GM12878 (cell line): Measurements from ENCODE around the gene LMAN2L. TPM values are rescaled to one million over a fixed set of nuclear protein-coding genes. Genes with fewer than 3 reads are reported as not detected.

Experiments used
- ATAC-seq: fragments of 200-7000 bp; cut with Tn5 transposase; 3 replicates; pipeline ENCODE4 v1.9.1; 2020; ENCODE audit warnings: mild to moderate bottlenecking, moderate library complexity
- BruUV-seq: library from RNA; stranded (reverse); fragments of 400-500 nt; replicated peaks from 2 replicates; lab custom pipeline; 2021; lab: Mats Ljungman, UMichigan
- CTCF ChIA-PET: fragments of 300-600 bp; sonication (Branson Sonifier 250); formaldehyde crosslinking; extraction: SDS; loops from one replicate; lab custom pipeline; 2021; ENCODE audit warnings: inconsistent platforms; lab: Yijun Ruan, JAX
- POLR2A ChIA-PET: fragments of 350-600 bp; formaldehyde crosslinking; extraction: SDS; loops from one replicate; lab custom pipeline; 2021; ENCODE audit warnings: inconsistent platforms; lab: Charles Lee
- RAD21 ChIA-PET: fragments of 300-600 bp; sonication (Branson Sonifier 250); formaldehyde crosslinking; loops from one replicate; lab custom pipeline; 2023; ENCODE audit warnings: antibody characterized with exemption; ENCODE audit not compliant: unreplicated experiment; lab: Charles Lee
- SMC1A ChIA-PET: fragments of 300-600 bp; sonication (Branson Sonifier 250); formaldehyde crosslinking; loops from one replicate; lab custom pipeline; 2023; ENCODE audit not compliant: unreplicated experiment, uncharacterized antibody; lab: Charles Lee
- DNase-seq: peaks from one replicate; pipeline ENCODE4 v3.0.0-alpha.2; 2011; ENCODE audit warnings: low read depth, low spot score
- FAIRE-seq: peaks from 3 replicates; lab custom pipeline; 2011; peaks lifted over from hg19 to GRCh38; lab: Jason Lieb, UNC
- H2AFZ ChIP-seq: 2 replicates; pipeline ENCODE4 v1.6.0; 2011; ENCODE audit warnings: low read depth, low read length, control low read depth; ENCODE audit not compliant: control insufficient read depth
- H3K27ac ChIP-seq: 2 replicates; pipeline ENCODE4 v1.5.1; 2011; ENCODE audit warnings: control low read depth; ENCODE audit not compliant: control insufficient read depth, insufficient read depth
- H3K27me3 ChIP-seq, 2 experiments: replicated peaks in 1 of 2; 2 replicates each; pipeline versions ENCODE4 v1.6.0 to v1.6.1; 2011; ENCODE audit warnings: low read length in 1 of 2; ENCODE audit not compliant: control insufficient read depth in 2 of 2, insufficient read depth in 2 of 2
- H3K36me3 ChIP-seq, 2 experiments: 2 replicates each; pipeline ENCODE4 v1.5.1; 2011; ENCODE audit warnings: low read length in 1 of 2; ENCODE audit not compliant: control insufficient read depth in 2 of 2, insufficient read depth in 2 of 2
- H3K4me1 ChIP-seq: 2 replicates; pipeline ENCODE4 v1.6.1; 2011; ENCODE audit warnings: mild to moderate bottlenecking, low read length, moderate library complexity, mixed read lengths; ENCODE audit not compliant: control insufficient read depth, insufficient read depth
- H3K4me2 ChIP-seq: 2 replicates; pipeline ENCODE4 v1.6.0; 2011; ENCODE audit warnings: control low read depth; ENCODE audit not compliant: control insufficient read depth, insufficient read depth
- H3K4me3 ChIP-seq: fragments of 200-600 bp; sonication (generic); 2 replicates; pipeline ENCODE4 v1.5.1; 2016
- H3K79me2 ChIP-seq: 2 replicates; pipeline ENCODE4 v1.6.0; 2011; ENCODE audit warnings: low read length; ENCODE audit not compliant: control insufficient read depth, insufficient read depth
- H3K9ac ChIP-seq: 2 replicates; pipeline ENCODE4 v1.8.0; 2011; ENCODE audit warnings: low read length, control low read depth, mixed read lengths; ENCODE audit not compliant: control insufficient read depth, insufficient read depth
- H3K9me3 ChIP-seq: replicated peaks from 3 replicates; pipeline ENCODE4 v1.5.1; 2011; ENCODE audit warnings: mild to moderate bottlenecking, low read length; ENCODE audit not compliant: control insufficient read depth, insufficient read depth
- H4K20me1 ChIP-seq: 2 replicates; pipeline ENCODE4 v1.6.0; 2011; ENCODE audit not compliant: control insufficient read depth, insufficient read depth
- PAX5 ChIP-seq: IDR thresholded peaks from 2 replicates; pipeline ENCODE4 v1.6.1; 2011; ENCODE audit warnings: low read depth, low read length, borderline replicate concordance
- SUPT20H ChIP-seq: IDR thresholded peaks from 2 replicates; pipeline ENCODE4 v1.6.1; 2011; ENCODE audit warnings: low read depth, mild to moderate bottlenecking, low read length, moderate library complexity, borderline replicate concordance; ENCODE audit not compliant: control insufficient read depth
- ZBTB4 ChIP-seq: fragments of 450-650 bp; formaldehyde crosslinking; IDR thresholded peaks from 2 replicates; pipeline ENCODE4 v1.4.0; 2022; ENCODE audit warnings: mild to moderate bottlenecking, moderate library complexity
- WGBS: methylation state at CpG from one replicate; pipeline ENCODE4 v1.1.6; 2016; ENCODE audit warnings: low lambda C conversion rate; ENCODE audit not compliant: insufficient replicate concordance, insufficient coverage; ENCODE audit errors: missing lambda C conversion rate; 5-methylcytosine and 5-hydroxymethylcytosine counted together
- in situ Hi-C: fragments of 300-500 bp; cut with MboI; formaldehyde crosslinking; loops from 9 replicates; pipeline ENCODE4 v1.14.3; 2018; ENCODE audit warnings: mixed read lengths
- intact Hi-C: fragments of 100-400 bp; cut with micrococcal nuclease; formaldehyde crosslinking; loops from one replicate; pipeline ENCODE4 v1.14.2; 2022; ENCODE audit not compliant: unreplicated experiment
- polyA plus RNA-seq, 11 experiments: library from polyadenylated mRNA; depleted of rRNA in 4 of 11; unstranded in 6 of 11; stranded (reverse) in 5 of 11; fragments of >200 nt; fragmentation: Nextera tagmentation in 4 of 11; fragmentation: Illumina TruSeq in 1 of 11; extraction: Ambion mirVana in 4 of 11; extraction: Trizol in 1 of 11; gene quantifications; 1 replicate in 1 of 11; 2 replicates in 10 of 11; pipeline versions ENCODE4 v1.2.1 to v1.2.3, GENCODE V29; 2011 to 2016; ENCODE audit warnings: inconsistent platforms in 2 of 11, missing spikeins in 2 of 11, low read depth in 1 of 11
- total RNA-seq, 4 experiments: library from RNA; depleted of rRNA in 3 of 4; stranded (reverse); fragments of >200 nt in 3 of 4; fragmentation: Illumina TruSeq in 1 of 4; extraction: Trizol in 1 of 4; gene quantifications; 2 replicates each; pipeline versions ENCODE4 v1.2.1 to v1.2.3, GENCODE V29; 2013 to 2021

The LMAN2L gene
- total and polyA plus RNA-seq, 10 of the 15 experiments (the other 5 are each of a cell fraction or from before 2014, with no cell fraction given), result 5.7 to 16.3 (median 10.7) TPM

- no TSS peak for BruUV-seq
- in situ Hi-C loops, result no loop called here
Observed at GRCh38 chr2:96699021-96699420, 40.8 kb downstream of the LMAN2L start.

GRCh38 chr2:96698221-96698861 is 41.5 kb downstream of the LMAN2L start:
- no peak overlapping the region for H3K4me2 ChIP-seq
- SMC1A ChIA-PET, result no interaction called here
- FAIRE-seq, result no peak
- H3K4me3 ChIP-seq, result no peak overlapping the region
- in situ Hi-C loops (no loop called here), intact Hi-C loops (no loop called here)
- no TSS peak for BruUV-seq
- WGBS, result 77% methylated on average over 14 of the region's 14 CpGs
- H3K79me2 ChIP-seq, result no peaks in the 10 kb centered on the region
- H3K36me3 ChIP-seq, result no peaks in the 10 kb centered on the region
- TF ChIP-seq ZBTB4 (CRISPR knock-in tag), result no peak
- no peaks in the 10 kb centered on the region for H3K27me3 ChIP-seq
- H3K9me3 ChIP-seq, result no peaks in the 10 kb centered on the region
- H3K27ac ChIP-seq, result no peak overlapping the region
- no peak for ATAC-seq
- RAD21 ChIA-PET, result no interaction called here
- no peak for DNase-seq
- CTCF ChIA-PET, result no interaction called here
- H2AFZ ChIP-seq, result no peak overlapping the region
- no peak overlapping the region for H3K9ac ChIP-seq
- H3K4me1 ChIP-seq, result no peaks in the 10 kb centered on the region
- POLR2A ChIA-PET, result no interaction called here
- no peaks in the 10 kb centered on the region for H4K20me1 ChIP-seq

More at GRCh38 chr2:96699021-96699420, 40.8 kb downstream of the LMAN2L start:
- no peak overlapping the region for H3K4me2 ChIP-seq
- ChIA-PET SMC1A (no interaction called here), POLR2A (interaction anchor here (0.7 kb wide), 1 partner anchor 94 kb away, joined by 3 read pairs; no protein-coding TSS in a partner anchor), CTCF (interaction anchor here (1.2 kb wide), 1 partner anchor 159 kb away, joined by 3 read pairs; the partner anchor contains the start of gene ANKRD39), RAD21 (interaction anchor here (1.0 kb wide), 1 partner anchor 33 kb away, joined by 3 read pairs; no protein-coding TSS in a partner anchor)
- 87% methylated on average over 6 of the region's 6 CpGs for WGBS
- no peak for TF ChIP-seq PAX5
- TF ChIP-seq SUPT20H, result no peak
- H3K79me2 ChIP-seq, result no peaks in the 10 kb centered on the region
- DNase-seq (no peak), FAIRE-seq (no peak), ATAC-seq (no peak)
- H3K27ac ChIP-seq, result no peak overlapping the region
- H3K4me1 ChIP-seq, result no peaks in the 10 kb centered on the region
- H3K9ac ChIP-seq, result no peak overlapping the region
- no peak overlapping the region for H2AFZ ChIP-seq
- no peaks in the 10 kb centered on the region for H4K20me1 ChIP-seq
- H3K36me3 ChIP-seq, result no peaks in the 10 kb centered on the region
- H3K4me3 ChIP-seq, result no peak overlapping the region
- no peaks in the 10 kb centered on the region for H3K9me3 ChIP-seq
- intact Hi-C loops, result no loop called here
- H3K27me3 ChIP-seq, result no peaks in the 10 kb centered on the region
